Measurements from ENCODE around the gene GDAP2.
"Not testable (repeated sequence)": the region's sequence is repeated elsewhere in the genome, so short reads cannot be mapped to it uniquely, and the experiment has no call there.

The GDAP2 gene

DNA sequence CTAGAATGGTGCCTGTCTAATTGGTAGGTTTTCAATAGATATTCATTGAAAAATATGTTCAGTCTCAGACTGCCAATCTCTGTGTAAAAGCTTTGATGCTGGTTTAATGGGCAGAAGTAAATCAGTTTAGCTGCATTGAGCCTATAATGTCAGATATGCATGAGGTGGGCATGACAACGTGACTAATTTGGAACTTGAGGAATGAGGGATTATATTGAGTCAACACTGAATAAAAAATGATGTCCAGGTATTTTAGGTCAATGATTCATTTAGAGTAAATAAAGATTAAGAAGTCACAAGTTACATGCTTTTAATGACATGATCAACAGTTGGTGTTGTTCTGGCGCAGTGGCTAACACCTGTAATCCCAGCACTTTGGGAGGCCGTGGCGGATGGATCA, 3.2 kb upstream of the GDAP2 start:
- Histone ChIP-seq H3K9me3 (ENCODE audit: severe bottlenecking) (no peaks in the 10 kb centered on the region), H3K27me3 (ENCODE audit: insufficient read depth, low read depth, severe bottlenecking) (no peaks in the 10 kb centered on the region), H3K27ac (no peak overlapping the region), H3K36me3 (peaks cover 21% of the 10 kb centered on the region), H3K4me3 (ENCODE audit: low read depth, low read length) (no peak overlapping the region)
- DNase-seq = no peak
- TF ChIP-seq, protein P1, sequence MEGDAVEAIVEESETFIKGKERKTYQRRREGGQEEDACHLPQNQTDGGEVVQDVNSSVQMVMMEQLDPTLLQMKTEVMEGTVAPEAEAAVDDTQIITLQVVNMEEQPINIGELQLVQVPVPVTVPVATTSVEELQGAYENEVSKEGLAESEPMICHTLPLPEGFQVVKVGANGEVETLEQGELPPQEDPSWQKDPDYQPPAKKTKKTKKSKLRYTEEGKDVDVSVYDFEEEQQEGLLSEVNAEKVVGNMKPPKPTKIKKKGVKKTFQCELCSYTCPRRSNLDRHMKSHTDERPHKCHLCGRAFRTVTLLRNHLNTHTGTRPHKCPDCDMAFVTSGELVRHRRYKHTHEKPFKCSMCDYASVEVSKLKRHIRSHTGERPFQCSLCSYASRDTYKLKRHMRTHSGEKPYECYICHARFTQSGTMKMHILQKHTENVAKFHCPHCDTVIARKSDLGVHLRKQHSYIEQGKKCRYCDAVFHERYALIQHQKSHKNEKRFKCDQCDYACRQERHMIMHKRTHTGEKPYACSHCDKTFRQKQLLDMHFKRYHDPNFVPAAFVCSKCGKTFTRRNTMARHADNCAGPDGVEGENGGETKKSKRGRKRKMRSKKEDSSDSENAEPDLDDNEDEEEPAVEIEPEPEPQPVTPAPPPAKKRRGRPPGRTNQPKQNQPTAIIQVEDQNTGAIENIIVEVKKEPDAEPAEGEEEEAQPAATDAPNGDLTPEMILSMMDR (IDR thresholded peaks at IDR 0.05; ENCODE audit: low read depth, low read length) = no peak

DNA sequence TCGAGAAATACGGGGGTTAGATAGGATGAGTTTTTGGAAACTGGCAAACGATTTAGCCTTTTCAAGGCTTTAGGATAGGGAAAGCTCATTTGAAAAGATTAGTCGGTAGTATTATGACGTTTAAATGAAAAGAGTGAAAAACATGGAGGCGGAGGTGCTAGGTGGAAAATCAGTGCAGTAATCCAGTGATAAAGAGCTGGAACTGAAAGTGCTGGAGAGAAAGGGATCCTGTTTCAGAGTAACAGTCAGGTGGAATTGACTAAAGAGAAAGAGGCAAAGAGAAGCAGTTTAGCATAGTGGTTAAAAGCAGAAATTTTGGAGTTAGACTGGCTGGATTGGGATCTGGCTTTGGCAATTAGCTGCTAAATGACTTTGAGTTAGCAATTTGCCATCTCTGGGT, 1.1 kb upstream of the GDAP2 start:
- peak overlapping the region; percentile 99 for H3K4me3 ChIP-seq (ENCODE audit: low read depth, low read length)
- DNase-seq = no peak
- peaks cover 9% of the 10 kb centered on the region for H3K36me3 ChIP-seq
- TF ChIP-seq, protein P1 (IDR thresholded peaks at IDR 0.05; ENCODE audit: low read depth, low read length) = no peak
- no peaks in the 10 kb centered on the region for H3K27me3 ChIP-seq (ENCODE audit: insufficient read depth, low read depth, severe bottlenecking)
- H3K27ac ChIP-seq = no peak overlapping the region; the same call in 1 of the 2 replicates
- no peaks in the 10 kb centered on the region for H3K9me3 ChIP-seq (ENCODE audit: severe bottlenecking)

DNA sequence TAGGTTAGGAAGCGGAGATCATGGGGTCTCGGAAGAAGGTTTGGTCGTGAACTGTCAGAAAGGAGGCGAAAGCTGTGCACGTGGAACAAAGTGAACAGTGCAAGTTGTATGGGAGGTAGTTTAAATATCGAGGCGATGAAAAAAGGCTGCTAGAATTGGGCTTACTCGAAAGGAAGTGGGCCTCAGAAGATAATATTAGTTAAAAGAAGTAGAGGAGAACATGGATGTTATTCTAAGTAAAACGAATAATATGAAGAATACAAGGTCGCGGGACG, 689 bp upstream of the GDAP2 start:
- peak overlapping the region; percentile 66 for H3K27ac ChIP-seq
- TF ChIP-seq, protein P1 (IDR thresholded peaks at IDR 0.05; ENCODE audit: low read depth, low read length) = no peak

DNA sequence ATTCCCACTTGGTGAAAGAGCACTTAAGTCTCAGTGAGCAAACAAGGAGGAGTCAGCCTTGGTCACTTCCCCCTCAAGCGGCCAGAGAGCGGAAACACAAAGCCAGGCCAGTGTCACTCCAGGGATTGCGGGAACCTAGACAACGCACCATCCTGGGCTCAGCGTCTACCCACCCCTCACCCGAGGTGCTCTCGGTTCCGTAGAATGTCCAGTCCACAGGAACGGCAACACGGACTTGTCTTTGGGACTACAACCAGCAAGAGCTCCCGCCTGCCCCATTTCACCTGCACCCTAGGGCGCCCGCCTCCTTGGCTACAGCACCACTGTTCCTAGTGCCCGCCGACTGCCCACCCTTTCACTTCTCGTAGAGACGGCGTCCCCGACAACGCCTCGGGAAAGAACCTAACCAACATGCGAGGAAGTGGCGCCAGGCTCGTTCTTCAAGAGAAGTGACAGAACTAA, 509 bp downstream of the GDAP2 start:
- H3K9me3 ChIP-seq (ENCODE audit: severe bottlenecking) = no peaks in the 10 kb centered on the region
- no peaks in the 10 kb centered on the region for H3K27me3 ChIP-seq (ENCODE audit: insufficient read depth, low read depth, severe bottlenecking)
- peak; percentile 72 for DNase-seq
- TF ChIP-seq, protein P1 (IDR thresholded peaks at IDR 0.05; ENCODE audit: low read depth, low read length) = peak; percentile 50
- peaks cover 4% of the 10 kb centered on the region for H3K36me3 ChIP-seq
- peak overlapping the region; percentile 66 for H3K27ac ChIP-seq
- peak overlapping the region; percentile 99 for H3K4me3 ChIP-seq (ENCODE audit: low read depth, low read length)

More for the DNA sequence above, 689 bp upstream of the GDAP2 start:
- Histone ChIP-seq H3K9me3 (ENCODE audit: severe bottlenecking) (no peaks in the 10 kb centered on the region), H3K4me3 (ENCODE audit: low read depth, low read length) (peak overlapping the region; percentile 99), H3K27me3 (ENCODE audit: insufficient read depth, low read depth, severe bottlenecking) (no peaks in the 10 kb centered on the region), H3K36me3 (peaks cover 9% of the 10 kb centered on the region)
- DNase-seq = no peak

DNA sequence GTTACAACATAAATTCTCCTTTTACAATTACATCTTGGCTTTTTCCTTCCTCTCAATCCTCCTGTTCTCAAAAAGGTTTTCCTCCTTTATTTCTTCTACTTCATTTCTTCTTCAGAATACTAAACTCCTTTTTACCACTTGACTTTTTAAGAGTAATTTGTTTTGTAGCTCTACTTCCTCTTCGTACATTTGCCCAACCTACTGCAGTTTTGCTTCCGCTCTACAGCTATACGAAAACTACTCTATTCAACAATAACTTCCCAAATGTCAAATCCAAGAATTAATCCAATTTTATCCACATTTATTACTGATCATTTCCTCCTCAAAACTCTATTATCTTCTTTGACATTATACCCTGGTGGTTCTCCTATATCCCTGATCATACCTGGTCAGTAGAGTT, 3.4 kb downstream of the GDAP2 start:
- no peak overlapping the region for H3K27ac ChIP-seq
- TF ChIP-seq, protein P1 (IDR thresholded peaks at IDR 0.05; ENCODE audit: low read depth, low read length) = no peak
- H3K36me3 ChIP-seq = peaks cover 4% of the 10 kb centered on the region

DNA sequence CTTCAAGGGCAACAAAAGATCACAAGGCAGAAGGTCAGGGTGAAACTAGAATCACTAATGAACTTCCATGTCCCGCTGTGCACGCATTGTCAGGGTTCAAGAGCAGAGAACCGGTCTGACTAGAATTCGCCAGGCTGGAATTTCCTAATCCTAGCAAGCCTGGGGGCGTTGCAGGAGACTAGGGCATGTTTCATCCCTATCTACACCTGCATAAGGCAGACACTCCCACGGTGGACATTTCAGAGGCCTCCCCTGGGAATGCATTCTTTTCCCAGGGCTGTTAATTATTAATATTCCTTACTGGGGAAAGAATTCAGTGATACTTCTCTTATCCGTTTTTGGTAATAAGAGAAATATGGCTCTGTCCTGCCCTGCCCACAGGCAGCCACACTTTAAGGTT, 6.7 kb downstream of the GDAP2 start:
- H3K4me3 ChIP-seq (ENCODE audit: low read depth, low read length); DNase-seq; H3K27ac ChIP-seq; H3K9me3 ChIP-seq (ENCODE audit: severe bottlenecking); H3K27me3 ChIP-seq (ENCODE audit: insufficient read depth, low read depth, severe bottlenecking): not testable (repeated sequence)
- peaks cover 16% of the 10 kb centered on the region for H3K36me3 ChIP-seq

More for the DNA sequence above, 3.4 kb downstream of the GDAP2 start:
- DNase-seq = no peak
- no peaks in the 10 kb centered on the region for H3K9me3 ChIP-seq (ENCODE audit: severe bottlenecking)
- no peak overlapping the region for H3K4me3 ChIP-seq (ENCODE audit: low read depth, low read length)
- H3K27me3 ChIP-seq (ENCODE audit: insufficient read depth, low read depth, severe bottlenecking) = no peaks in the 10 kb centered on the region

All from WERI-Rb-1 (cell line).